Stomach smooth muscle (tissue), 2 donors: ENCODE results near the gene CTNNBL1.

Source experiments
- H3K27ac ChIP-seq: one replicate; pipeline ENCODE4 v1.7.0; 2013; ENCODE audit warnings: mild to moderate bottlenecking, low read length, inconsistent platforms
- H3K27me3 ChIP-seq, 2 donors: one replicate each; pipeline ENCODE4 v1.7.0; 2013; ENCODE audit warnings: low read length in 2 of 2; ENCODE audit not compliant: insufficient read depth in 2 of 2, control insufficient read depth in 1 of 2
- H3K36me3 ChIP-seq, 2 donors: one replicate each; pipeline ENCODE4 v1.7.0; 2013; ENCODE audit warnings: low read length in 2 of 2; ENCODE audit not compliant: control insufficient read depth in 2 of 2, insufficient read depth in 2 of 2
- H3K4me1 ChIP-seq: one replicate; pipeline ENCODE4 v1.7.0; 2013; ENCODE audit warnings: low read length; ENCODE audit not compliant: control insufficient read depth, insufficient read depth
- H3K4me3 ChIP-seq, 2 donors: one replicate each; pipeline ENCODE4 v1.7.0; 2013; ENCODE audit warnings: low read length in 2 of 2
- H3K9ac ChIP-seq, 2 donors: one replicate each; pipeline ENCODE4 v1.7.0; 2013; ENCODE audit warnings: low read length in 2 of 2, mild to moderate bottlenecking in 1 of 2
- H3K9me3 ChIP-seq, 2 donors: one replicate each; pipeline ENCODE4 v1.7.0; 2013; ENCODE audit warnings: low read length in 2 of 2; ENCODE audit not compliant: control insufficient read depth in 2 of 2
- donor health status: healthy.
- donor health status: Pancreatic carcinoma.

The CTNNBL1 gene

GRCh38 chr20:37920270-37920669, 226.4 kb downstream of the CTNNBL1 start:
- Histone ChIP-seq H3K4me3 (no peak overlapping the region), H3K9me3 (no peaks in the 10 kb centered on the region), H3K9ac (no peak overlapping the region), H3K27ac (no peak overlapping the region), H3K36me3 (no peaks in the 10 kb centered on the region), H3K4me1 (peaks cover 4% of the 10 kb centered on the region), H3K27me3 (peaks cover 16 to 17% of the 10 kb centered on the region in 2 donors)

GRCh38 chr20:37920679-37921322, 227.0 kb downstream of the CTNNBL1 start:
- Histone ChIP-seq H3K9me3 (no peaks in the 10 kb centered on the region), H3K4me1 (peaks cover 2% of the 10 kb centered on the region), H3K27ac (no peak overlapping the region), H3K9ac (peak overlapping the region in 1 of 2 donors; percentile 29), H3K36me3 (no peaks in the 10 kb centered on the region), H3K4me3 (no peak overlapping the region), H3K27me3 (peaks cover 11 to 13% of the 10 kb centered on the region in 2 donors)

GRCh38 chr20:37921341-37921929, 227.6 kb downstream of the CTNNBL1 start:
- Histone ChIP-seq H3K9me3 (no peaks in the 10 kb centered on the region), H3K4me3 (no peak overlapping the region), H3K9ac (no peak overlapping the region), H3K36me3 (no peaks in the 10 kb centered on the region), H3K27ac (no peak overlapping the region), H3K27me3 (peaks cover 4 to 11% of the 10 kb centered on the region in 2 donors), H3K4me1 (no peaks in the 10 kb centered on the region)
